Measurements from ENCODE around the gene BAHCC1. TPM values are rescaled to one million over a fixed set of nuclear protein-coding genes. Genes with fewer than 3 reads are reported as not detected.

The BAHCC1 gene
- total RNA-seq, 2 experiments from 2014 or later, result 0.20 to 0.41 TPM

- TF ChIP-seq CTCF (IDR thresholded peaks at IDR 0.05), result no peak
- ATAC-seq (ENCODE audit: poor library complexity) (no peak), DNase-seq (no peak)
- Mint-ChIP-seq H3K27ac (no peak overlapping the region), H3K9me3 (no peaks in the 10 kb centered on the region), H3K27me3 (peaks cover 6% of the 10 kb centered on the region), H3K36me3 (ENCODE audit: low read depth) (no peaks in the 10 kb centered on the region), H3K4me3 (no peak overlapping the region), H3K4me1 (ENCODE audit: low read depth) (no peaks in the 10 kb centered on the region)
- intact Hi-C loops (cut with DNase I, micrococcal nuclease), result no loop called here
- ChIA-PET CTCF (no interaction called here), POLR2A (no interaction called here)
- Histone ChIP-seq H3K9me3 (ENCODE audit: control insufficient read depth in 1 of 2, insufficient read depth in 1 of 2, low read length in 2 of 2) (peaks cover 0 to 12% of the 10 kb centered on the region in 2 experiments), H3K27ac (ENCODE audit: low read depth in 1 of 2, low read length in 2 of 2) (no peak overlapping the region), H3K4me1 (ENCODE audit: insufficient read depth, low read length) (no peaks in the 10 kb centered on the region), H3K36me3 (ENCODE audit: insufficient read depth, low read length) (no peaks in the 10 kb centered on the region), H3K27me3 (ENCODE audit: control insufficient read depth in 1 of 2, insufficient read depth in 2 of 2, low read length in 2 of 2) (peaks cover 0 to 3% of the 10 kb centered on the region in 2 experiments), H3K4me3 (ENCODE audit: low read length) (no peak overlapping the region)
These were observed 24.1 kb downstream of the BAHCC1 start for GRCh38 chr17:81419319-81419885.

GRCh38 chr17:81419886-81420768 lies 24.9 kb downstream of the BAHCC1 start:
- no peak overlapping the region for H3K4me3 Mint-ChIP-seq
- H3K9me3 Mint-ChIP-seq, result no peaks in the 10 kb centered on the region
- Histone ChIP-seq H3K36me3 (ENCODE audit: insufficient read depth, low read length) (no peaks in the 10 kb centered on the region), H3K9me3 (ENCODE audit: control insufficient read depth in 1 of 2, insufficient read depth in 1 of 2, low read length in 2 of 2) (peaks cover 0 to 17% of the 10 kb centered on the region in 2 experiments), H3K27me3 (ENCODE audit: control insufficient read depth in 1 of 2, insufficient read depth in 2 of 2, low read length in 2 of 2) (peaks cover 0 to 3% of the 10 kb centered on the region in 2 experiments), H3K27ac (ENCODE audit: low read depth in 1 of 2, low read length in 2 of 2) (no peak overlapping the region), H3K4me1 (ENCODE audit: insufficient read depth, low read length) (no peaks in the 10 kb centered on the region), H3K4me3 (ENCODE audit: low read length) (no peak overlapping the region)
- ATAC-seq (ENCODE audit: poor library complexity), result no peak
- ChIA-PET CTCF (no interaction called here), POLR2A (no interaction called here)
- no peak for DNase-seq
- H3K27ac Mint-ChIP-seq, result no peak overlapping the region
- no peak for TF ChIP-seq CTCF (IDR thresholded peaks at IDR 0.05)
- no peaks in the 10 kb centered on the region for H3K36me3 Mint-ChIP-seq (ENCODE audit: low read depth)
- intact Hi-C loops (cut with DNase I, micrococcal nuclease), result no loop called here
- H3K27me3 Mint-ChIP-seq, result peaks cover 6% of the 10 kb centered on the region
- H3K4me1 Mint-ChIP-seq (ENCODE audit: low read depth), result no peaks in the 10 kb centered on the region

DNA sequence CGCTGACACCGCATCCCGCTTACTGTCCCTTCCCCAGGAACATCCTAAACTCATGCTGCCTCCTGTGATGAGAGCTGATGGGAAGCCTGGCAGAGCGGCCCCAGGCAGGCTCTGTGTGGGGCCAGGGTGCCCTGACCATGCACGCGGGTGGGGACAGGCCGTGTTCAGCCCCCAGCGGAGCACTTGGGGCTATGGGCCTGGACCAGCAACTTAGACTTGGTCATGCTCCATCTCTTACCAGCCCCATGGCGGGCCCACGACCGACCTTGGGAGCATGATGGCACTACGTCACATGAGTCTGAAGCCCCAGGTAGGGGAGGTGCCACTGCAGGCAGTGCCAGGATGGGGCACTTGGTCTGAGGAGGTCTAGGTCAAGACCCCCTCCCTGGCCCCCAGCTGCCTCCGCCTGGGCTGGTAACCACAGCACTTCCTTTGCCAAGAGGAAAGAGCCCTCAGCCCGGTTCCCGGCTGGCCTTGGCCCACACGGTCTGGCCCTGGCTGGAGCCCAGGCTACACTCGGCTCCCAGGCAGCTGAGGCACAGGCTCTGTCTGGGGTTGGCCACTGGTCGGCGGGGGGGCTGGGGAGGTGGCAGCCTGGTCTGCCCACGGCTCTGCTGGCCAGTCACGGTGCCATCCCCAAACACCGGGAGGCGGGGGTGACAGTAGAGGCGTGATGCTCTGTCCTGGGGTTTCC lies 25.7 kb downstream of the BAHCC1 start:
- Histone ChIP-seq H3K9me3 (ENCODE audit: control insufficient read depth in 1 of 2, insufficient read depth in 1 of 2, low read length in 2 of 2) (peaks cover 0 to 17% of the 10 kb centered on the region in 2 experiments), H3K4me1 (ENCODE audit: insufficient read depth, low read length) (no peaks in the 10 kb centered on the region), H3K36me3 (ENCODE audit: insufficient read depth, low read length) (no peaks in the 10 kb centered on the region), H3K27ac (ENCODE audit: low read depth in 1 of 2, low read length in 2 of 2) (no peak overlapping the region), H3K27me3 (ENCODE audit: control insufficient read depth in 1 of 2, insufficient read depth in 2 of 2, low read length in 2 of 2) (peaks cover 0 to 3% of the 10 kb centered on the region in 2 experiments), H3K4me3 (ENCODE audit: low read length) (no peak overlapping the region)
- no peak for TF ChIP-seq CTCF (IDR thresholded peaks at IDR 0.05)
- DNase-seq (no peak), ATAC-seq (ENCODE audit: poor library complexity) (no peak)
- Mint-ChIP-seq H3K27me3 (peaks cover 3% of the 10 kb centered on the region), H3K27ac (no peak overlapping the region), H3K4me1 (ENCODE audit: low read depth) (no peaks in the 10 kb centered on the region), H3K36me3 (ENCODE audit: low read depth) (no peaks in the 10 kb centered on the region), H3K9me3 (no peaks in the 10 kb centered on the region), H3K4me3 (no peak overlapping the region)
- ChIA-PET POLR2A (no interaction called here), CTCF (no interaction called here)
- intact Hi-C loops (cut with DNase I, micrococcal nuclease), result no loop called here

Data from CD4-positive, alpha-beta T cell (primary cell).